ENCODE results near the gene SHB. TPM values are rescaled to one million over a fixed set of nuclear protein-coding genes. Genes with fewer than 3 reads are reported as not detected.

SHB gene
- polyA plus RNA-seq, 4 donors: 8.9 to 22.2 (median 14.0) TPM

GRCh38 chr9:37976714-37977477, 92.1 kb downstream of the SHB start:
- Histone ChIP-seq H3K27me3 (ENCODE audit: control insufficient read depth in 3 of 3, insufficient read depth in 3 of 3, low read length in 3 of 3) (no peaks in the 10 kb centered on the region), H3K9me3 (ENCODE audit: control insufficient read depth in 2 of 2, insufficient read depth in 1 of 2, low read depth in 1 of 2, low read length in 1 of 2) (no peaks in the 10 kb centered on the region), H3K36me3 (ENCODE audit: control insufficient read depth in 3 of 3, insufficient read depth in 2 of 3, low read depth in 1 of 3, low read length in 3 of 3) (peaks cover 0 to 33% (median 2%) of the 10 kb centered on the region in 3 donors), H3K27ac (ENCODE audit: low read depth in 1 of 3, low read length in 2 of 3) (peak overlapping the region in 1 of 3 donors; percentile 51), H3K4me1 (ENCODE audit: control insufficient read depth in 3 of 3, insufficient read depth in 2 of 3, low read depth in 1 of 3, low read length in 2 of 3) (peaks cover 0 to 28% (median 0%) of the 10 kb centered on the region in 3 donors), H3K4me3 (ENCODE audit: low read depth in 1 of 3, low read length in 3 of 3) (no peak overlapping the region)
- DNase-seq (peak in 1 of 2 donors; percentile 60), FAIRE-seq (no peak)
- 62 to 76% (median 71%) methylated on average over 8 of the region's 8 CpGs for WGBS, 3 donors

- no peak for FAIRE-seq
- no peak overlapping the region for H3K4me3 ChIP-seq (ENCODE audit: low read depth in 1 of 3, low read length in 3 of 3)
- H3K27me3 ChIP-seq (ENCODE audit: control insufficient read depth in 3 of 3, insufficient read depth in 3 of 3, low read length in 3 of 3): no peaks in the 10 kb centered on the region
- no peak overlapping the region for H3K27ac ChIP-seq (ENCODE audit: low read depth in 1 of 3, low read length in 2 of 3)
- no peaks in the 10 kb centered on the region for H3K9me3 ChIP-seq (ENCODE audit: control insufficient read depth in 2 of 2, insufficient read depth in 1 of 2, low read depth in 1 of 2, low read length in 1 of 2)
- peaks cover 0 to 41% (median 0%) of the 10 kb centered on the region in 3 donors for H3K4me1 ChIP-seq (ENCODE audit: control insufficient read depth in 3 of 3, insufficient read depth in 2 of 3, low read depth in 1 of 3, low read length in 2 of 3)
- 93 to 96% (median 96%) methylated on average over 4 of the region's 4 CpGs for WGBS, 3 donors
- peaks cover 0 to 43% (median 2%) of the 10 kb centered on the region in 3 donors for H3K36me3 ChIP-seq (ENCODE audit: control insufficient read depth in 3 of 3, insufficient read depth in 2 of 3, low read depth in 1 of 3, low read length in 3 of 3)
- no peak for DNase-seq
These were observed 93.4 kb downstream of the SHB start for GRCh38 chr9:37975639-37976038.

GRCh38 chr9:37974506-37975173, 94.4 kb downstream of the SHB start:
- Histone ChIP-seq H3K4me3 (ENCODE audit: low read depth in 1 of 3, low read length in 3 of 3) (no peak overlapping the region), H3K27me3 (ENCODE audit: control insufficient read depth in 3 of 3, insufficient read depth in 3 of 3, low read length in 3 of 3) (no peaks in the 10 kb centered on the region), H3K36me3 (ENCODE audit: control insufficient read depth in 3 of 3, insufficient read depth in 2 of 3, low read depth in 1 of 3, low read length in 3 of 3) (peaks cover 0 to 51% (median 2%) of the 10 kb centered on the region in 3 donors), H3K4me1 (ENCODE audit: control insufficient read depth in 3 of 3, insufficient read depth in 2 of 3, low read depth in 1 of 3, low read length in 2 of 3) (peaks cover under 1 to 51% (median 7%) of the 10 kb centered on the region in 3 donors), H3K27ac (ENCODE audit: low read depth in 1 of 3, low read length in 2 of 3) (no peak overlapping the region), H3K9me3 (ENCODE audit: control insufficient read depth in 2 of 2, insufficient read depth in 1 of 2, low read depth in 1 of 2, low read length in 1 of 2) (no peaks in the 10 kb centered on the region)
- 88 to 92% (median 89%) methylated on average over 18 of the region's 18 CpGs for WGBS, 3 donors
- no peak for FAIRE-seq
- no peak for DNase-seq

DNA sequence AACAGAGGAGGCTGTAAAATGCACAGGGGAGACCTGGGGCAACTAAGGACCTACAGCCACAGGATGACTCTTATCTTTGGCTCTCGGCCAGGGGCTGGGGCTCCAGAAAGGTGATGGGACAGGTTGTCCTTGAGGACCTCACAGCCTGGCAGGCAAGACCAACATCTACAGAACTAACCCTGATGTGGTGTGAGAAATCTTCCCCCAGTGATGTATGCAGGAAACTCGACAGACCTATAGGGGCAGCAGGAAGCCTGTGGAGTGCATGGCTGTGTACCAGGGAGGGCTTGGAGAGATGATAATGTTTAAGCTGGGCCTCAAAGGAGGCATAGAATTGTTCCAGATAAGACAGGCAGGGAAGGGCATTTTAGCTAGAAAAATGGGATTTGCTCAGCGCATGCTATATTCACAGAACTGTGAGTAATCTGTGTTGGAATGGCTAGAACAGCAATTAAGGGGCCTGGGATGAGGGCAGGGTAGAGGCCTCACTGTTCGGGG, 96.6 kb downstream of the SHB start:
- peak; percentile 36 to 75 for DNase-seq
- no peaks in the 10 kb centered on the region for H3K27me3 ChIP-seq (ENCODE audit: control insufficient read depth in 3 of 3, insufficient read depth in 3 of 3, low read length in 3 of 3)
- no peaks in the 10 kb centered on the region for H3K9me3 ChIP-seq (ENCODE audit: control insufficient read depth in 2 of 2, insufficient read depth in 1 of 2, low read depth in 1 of 2, low read length in 1 of 2)
- H3K36me3 ChIP-seq (ENCODE audit: control insufficient read depth in 3 of 3, insufficient read depth in 2 of 3, low read depth in 1 of 3, low read length in 3 of 3): peaks cover 0 to 59% (median 2%) of the 10 kb centered on the region in 3 donors
- H3K27ac ChIP-seq (ENCODE audit: low read depth in 1 of 3, low read length in 2 of 3): peak overlapping the region in 1 of 3 donors; percentile 62
- no peak for FAIRE-seq
- 49 to 64% (median 58%) methylated on average over 4 of the region's 4 CpGs for WGBS, 3 donors
- H3K4me1 ChIP-seq (ENCODE audit: control insufficient read depth in 3 of 3, insufficient read depth in 2 of 3, low read depth in 1 of 3, low read length in 2 of 3): peaks cover 8 to 62% (median 12%) of the 10 kb centered on the region in 3 donors
- no peak overlapping the region for H3K4me3 ChIP-seq (ENCODE audit: low read depth in 1 of 3, low read length in 3 of 3)

DNA sequence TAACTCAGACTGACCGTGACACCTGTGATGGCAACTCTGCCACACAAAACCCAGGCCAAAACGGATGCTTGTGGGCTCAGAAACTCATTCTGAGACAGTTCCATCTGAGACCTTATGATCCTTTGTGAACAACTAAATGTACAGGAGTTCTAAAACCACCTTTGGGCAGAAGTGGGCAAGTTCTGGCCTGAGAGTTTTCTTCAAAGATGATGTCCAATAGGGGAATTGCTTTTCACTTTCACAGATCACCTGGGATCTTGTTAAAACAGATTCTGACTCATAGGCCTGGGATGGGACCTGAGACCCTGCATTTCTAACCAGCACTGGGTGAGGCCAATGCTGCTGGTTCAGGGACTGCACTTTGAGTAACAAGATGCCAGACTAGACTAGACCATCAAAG, 97.3 kb downstream of the SHB start:
- DNase-seq (no peak), FAIRE-seq (no peak)
- Histone ChIP-seq H3K4me1 (ENCODE audit: control insufficient read depth in 3 of 3, insufficient read depth in 2 of 3, low read depth in 1 of 3, low read length in 2 of 3) (peaks cover 8 to 65% (median 13%) of the 10 kb centered on the region in 3 donors), H3K4me3 (ENCODE audit: low read depth in 1 of 3, low read length in 3 of 3) (no peak overlapping the region), H3K27me3 (ENCODE audit: control insufficient read depth in 3 of 3, insufficient read depth in 3 of 3, low read length in 3 of 3) (no peaks in the 10 kb centered on the region), H3K27ac (ENCODE audit: low read depth in 1 of 3, low read length in 2 of 3) (peak overlapping the region in 1 of 3 donors; percentile 62), H3K36me3 (ENCODE audit: control insufficient read depth in 3 of 3, insufficient read depth in 2 of 3, low read depth in 1 of 3, low read length in 3 of 3) (peaks cover 0 to 62% (median 2%) of the 10 kb centered on the region in 3 donors), H3K9me3 (ENCODE audit: control insufficient read depth in 2 of 2, insufficient read depth in 1 of 2, low read depth in 1 of 2, low read length in 1 of 2) (no peaks in the 10 kb centered on the region)
- WGBS, 3 donors: 85 to 89% (median 87%) methylated on average over 2 of the region's 2 CpGs

GRCh38 chr9:37971108-37971459, 97.9 kb downstream of the SHB start:
- Histone ChIP-seq H3K27ac (ENCODE audit: low read depth in 1 of 3, low read length in 2 of 3) (peak overlapping the region in 1 of 3 donors; percentile 62), H3K4me1 (ENCODE audit: control insufficient read depth in 3 of 3, insufficient read depth in 2 of 3, low read depth in 1 of 3, low read length in 2 of 3) (peaks cover 8 to 65% (median 16%) of the 10 kb centered on the region in 3 donors), H3K9me3 (ENCODE audit: control insufficient read depth in 2 of 2, insufficient read depth in 1 of 2, low read depth in 1 of 2, low read length in 1 of 2) (no peaks in the 10 kb centered on the region), H3K4me3 (ENCODE audit: low read depth in 1 of 3, low read length in 3 of 3) (no peak overlapping the region), H3K27me3 (ENCODE audit: control insufficient read depth in 3 of 3, insufficient read depth in 3 of 3, low read length in 3 of 3) (no peaks in the 10 kb centered on the region), H3K36me3 (ENCODE audit: control insufficient read depth in 3 of 3, insufficient read depth in 2 of 3, low read depth in 1 of 3, low read length in 3 of 3) (peaks cover 0 to 63% (median 2%) of the 10 kb centered on the region in 3 donors)
- FAIRE-seq (no peak), DNase-seq (no peak)
- WGBS, 3 donors: 86 to 91% (median 88%) methylated on average over 7 of the region's 7 CpGs

DNA sequence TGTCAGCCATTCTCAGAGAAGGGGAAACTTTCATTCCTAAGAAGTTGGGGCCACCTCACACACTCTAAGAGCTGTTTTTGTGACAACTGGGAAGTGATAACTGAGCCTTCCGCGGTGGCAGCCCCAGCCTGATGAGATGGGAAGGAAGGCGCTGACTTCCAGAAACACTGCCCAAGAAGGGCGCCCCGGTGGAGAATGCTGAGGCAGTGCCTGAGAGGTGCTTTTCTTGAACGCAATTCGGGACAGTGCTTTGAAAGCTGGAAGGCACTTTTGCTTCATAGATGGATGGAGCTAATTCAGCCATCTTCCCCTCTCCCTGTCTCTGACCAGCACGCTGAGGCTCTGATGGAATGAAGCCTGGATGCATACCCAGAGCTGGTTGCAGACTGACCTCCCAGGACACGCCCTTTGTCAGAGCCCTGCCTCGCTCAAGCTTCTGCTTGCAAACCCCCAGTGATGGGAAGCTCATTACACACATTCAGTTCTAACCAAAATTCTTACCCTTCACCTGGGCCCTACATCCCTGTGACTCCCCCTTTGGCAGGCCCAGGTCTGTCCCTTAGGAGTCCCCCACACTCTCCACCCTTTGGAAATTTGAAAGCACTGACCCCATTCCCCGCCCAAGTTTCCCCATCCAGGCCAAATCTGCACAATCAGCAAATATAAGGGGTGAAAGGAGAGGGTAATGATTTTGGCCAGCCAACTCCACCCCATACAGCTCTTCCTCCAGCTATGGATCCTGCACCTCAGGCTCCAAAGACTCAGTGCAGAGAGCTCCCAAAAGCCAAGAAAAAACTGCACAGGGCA, 98.5 kb downstream of the SHB start:
- Histone ChIP-seq H3K36me3 (ENCODE audit: control insufficient read depth in 3 of 3, insufficient read depth in 2 of 3, low read depth in 1 of 3, low read length in 3 of 3) (peaks cover 0 to 57% (median 2%) of the 10 kb centered on the region in 3 donors), H3K27ac (ENCODE audit: low read depth in 1 of 3, low read length in 2 of 3) (peak overlapping the region in 1 of 3 donors; percentile 96), H3K4me3 (ENCODE audit: low read depth in 1 of 3, low read length in 3 of 3) (no peak overlapping the region), H3K4me1 (ENCODE audit: control insufficient read depth in 3 of 3, insufficient read depth in 2 of 3, low read depth in 1 of 3, low read length in 2 of 3) (peaks cover 8 to 70% (median 16%) of the 10 kb centered on the region in 3 donors), H3K9me3 (ENCODE audit: control insufficient read depth in 2 of 2, insufficient read depth in 1 of 2, low read depth in 1 of 2, low read length in 1 of 2) (no peaks in the 10 kb centered on the region), H3K27me3 (ENCODE audit: control insufficient read depth in 3 of 3, insufficient read depth in 3 of 3, low read length in 3 of 3) (no peaks in the 10 kb centered on the region)
- WGBS, 3 donors: 84 to 89% (median 85%) methylated on average over 11 of the region's 11 CpGs
- DNase-seq (no peak), FAIRE-seq (no peak)
